HCT116 (cell line): ENCODE data around the gene PLPP7. TPM values are rescaled to one million over a fixed set of nuclear protein-coding genes. Genes with fewer than 3 reads are reported as not detected.

ENCODE experiments used
- ATAC-seq: fragments of 200-7000 bp; cut with Tn5 transposase; 2 replicates; pipeline ENCODE4 v1.9.1; 2020; ENCODE audit warnings: mild to moderate bottlenecking, moderate library complexity
- BruUV-seq: library from RNA; stranded (reverse); fragments of 400-500 nt; replicated peaks from 2 replicates; lab custom pipeline; 2021; lab: Mats Ljungman, UMichigan
- CTCF ChIA-PET: fragments of 300-600 bp; sonication (Branson Sonifier 250); formaldehyde crosslinking; loops from one replicate; lab custom pipeline; 2021; ENCODE audit warnings: antibody characterized with exemption; lab: Charles Lee
- POLR2A ChIA-PET: fragments of 300-600, 350-600 bp; sonication (Branson Sonifier 250); formaldehyde crosslinking; loops from one replicate; lab custom pipeline; 2021; ENCODE audit warnings: antibody characterized with exemption; lab: Charles Lee
- RAD21 ChIA-PET, 2 experiments: fragments of 300-600 bp; sonication (Branson Sonifier 250); formaldehyde crosslinking; loops; one replicate each; lab custom pipeline; 2023; ENCODE audit warnings: low total read pairs in 2 of 2; ENCODE audit not compliant: uncharacterized antibody in 2 of 2, unreplicated experiment in 2 of 2, low non-redundant PET in 1 of 2; lab: Charles Lee
- DNase-seq: peaks from one replicate; pipeline ENCODE4 v3.0.0-alpha.2; 2010; ENCODE audit warnings: low read depth, low spot score
- H2AFZ ChIP-seq: fragments of 200-600 bp; shearing (Covaris generic), sonication (generic); 2 replicates; pipeline ENCODE4 v1.6.1; 2017; ENCODE audit warnings: low read depth, mixed run types, mixed read lengths, antibody characterized with exemption, low read length; ENCODE audit not compliant: poor library complexity, severe bottlenecking
- H3K27ac ChIP-seq: 2 replicates; pipeline ENCODE4 v1.5.1; 2012; ENCODE audit warnings: low read depth, low read length
- H3K27me3 ChIP-seq: fragments of 200-600 bp; sonication (generic); 2 replicates; pipeline ENCODE4 v1.6.1; 2016; ENCODE audit warnings: mixed run types, low read length, mixed read lengths; ENCODE audit not compliant: insufficient read depth
- H3K36me3 ChIP-seq, 2 experiments: fragments of 200-500 bp in 1 of 2; fragments of 200-600 bp in 1 of 2; sonication (Bioruptor generic) in 1 of 2; sonication (generic) in 1 of 2; 2 replicates each; pipeline versions ENCODE4 v1.5.1 to v1.6.1; 2014 to 2016; ENCODE audit warnings: low read length in 2 of 2, inconsistent platforms in 1 of 2, mixed read lengths in 1 of 2, mixed run types in 1 of 2; ENCODE audit not compliant: insufficient read depth in 2 of 2, control insufficient read depth in 1 of 2
- H3K4me1 ChIP-seq, 2 experiments: fragments of 200-600 bp in 1 of 2; sonication (generic) in 1 of 2; 2 replicates each; pipeline versions ENCODE4 v1.5.1 to v1.6.1; 2012 to 2017; ENCODE audit warnings: low read length in 2 of 2, inconsistent platforms in 1 of 2, mild to moderate bottlenecking in 1 of 2, mixed read lengths in 1 of 2, mixed run types in 1 of 2, moderate library complexity in 1 of 2; ENCODE audit not compliant: insufficient read depth in 2 of 2, control insufficient read depth in 1 of 2
- H3K4me2 ChIP-seq: fragments of 200-600 bp; sonication (generic); 2 replicates; pipeline ENCODE4 v1.6.1; 2017; ENCODE audit warnings: mixed run types, low read length, mixed read lengths
- H3K4me3 ChIP-seq, 2 experiments: fragments of 200-600 bp in 1 of 2; sonication (generic) in 1 of 2; replicated peaks in 1 of 2; 2 replicates each; pipeline ENCODE4 v1.5.1; 2011 to 2016; ENCODE audit warnings: low read length in 2 of 2, control low read depth in 1 of 2, low read depth in 1 of 2, mild to moderate bottlenecking in 1 of 2, mixed read lengths in 1 of 2, mixed run types in 1 of 2
- H3K79me2 ChIP-seq: fragments of 200-600 bp; sonication (generic); 2 replicates; pipeline ENCODE4 v1.6.1; 2017; ENCODE audit warnings: mild to moderate bottlenecking, mixed run types, low read length, moderate library complexity, mixed read lengths; ENCODE audit not compliant: insufficient read depth
- H3K9ac ChIP-seq: fragments of 200-600 bp; sonication (generic); 2 replicates; pipeline ENCODE4 v1.6.1; 2016; ENCODE audit warnings: low read length, mixed read lengths
- H3K9me2 ChIP-seq: fragments of 200-600 bp; sonication (generic), shearing (Covaris generic); 2 replicates; pipeline ENCODE4 v1.6.1; 2017; ENCODE audit warnings: mixed run types, mild to moderate bottlenecking, moderate library complexity; ENCODE audit not compliant: insufficient read depth
- H3K9me3 ChIP-seq, 2 experiments: fragments of 200-500 bp in 1 of 2; fragments of 200-600 bp in 1 of 2; sonication (Bioruptor generic) in 1 of 2; sonication (generic) in 1 of 2; 2 replicates each; pipeline ENCODE4 v1.6.1; 2014 to 2017; ENCODE audit warnings: low read length in 2 of 2, mixed read lengths in 2 of 2, inconsistent platforms in 1 of 2, low read depth in 1 of 2, mild to moderate bottlenecking in 1 of 2, mixed run types in 1 of 2, moderate library complexity in 1 of 2; ENCODE audit not compliant: control insufficient read depth in 1 of 2, insufficient read depth in 1 of 2
- H4K20me1 ChIP-seq: fragments of 200-600 bp; sonication (generic), shearing (Covaris generic); 2 replicates; pipeline ENCODE4 v1.6.1; 2017; ENCODE audit warnings: mixed run types, mild to moderate bottlenecking, moderate library complexity; ENCODE audit not compliant: insufficient read depth
- CBX3 ChIP-seq: IDR thresholded peaks from 2 replicates; pipeline ENCODE4 v1.6.1; 2012; ENCODE audit warnings: low read depth
- ELF1 ChIP-seq: IDR thresholded peaks from 2 replicates; pipeline ENCODE4 v1.6.1; 2012; ENCODE audit warnings: low read depth, borderline replicate concordance
- EZH2 ChIP-seq: fragments of 200-600 bp; sonication (generic); IDR thresholded peaks from 2 replicates; pipeline ENCODE4 v1.6.1; 2017; ENCODE audit warnings: antibody characterized with exemption, mixed run types
- SIN3A ChIP-seq: IDR thresholded peaks from 2 replicates; pipeline ENCODE4 v1.6.1; 2012; ENCODE audit warnings: low read depth
- SRF ChIP-seq: IDR thresholded peaks from 2 replicates; pipeline ENCODE4 v1.6.1; 2012; ENCODE audit warnings: low read depth
- TCF7L2 ChIP-seq: IDR thresholded peaks from 2 replicates; pipeline ENCODE4 v1.7.0; 2011; ENCODE audit warnings: borderline replicate concordance, inconsistent platforms; ENCODE audit not compliant: insufficient read depth, insufficient read length; ENCODE audit errors: extremely low read depth
- YY1 ChIP-seq: IDR thresholded peaks from 2 replicates; pipeline ENCODE4 v1.6.1; 2011; ENCODE audit warnings: low read length, low read depth, moderate library complexity, mild to moderate bottlenecking; ENCODE audit not compliant: insufficient replicate concordance; ENCODE audit errors: extremely low read depth
- ZNF274 ChIP-seq: fragments of 200-500 bp; sonication (Bioruptor generic); IDR thresholded peaks from 2 replicates; pipeline ENCODE4 v1.6.1; 2014; ENCODE audit warnings: mild to moderate bottlenecking, low read depth, low read length, inconsistent platforms
- intact Hi-C: fragments of 100-400 bp; cut with micrococcal nuclease; formaldehyde crosslinking; loops from 2 replicates; pipeline ENCODE4 v1.10.0; 2022
- total RNA-seq: library from RNA; stranded (reverse); gene quantifications from one replicate; pipeline ENCODE4 v1.2.1, GENCODE V29; 2021; ENCODE audit not compliant: unreplicated experiment
- TF ChIP-seq, protein P1 (sequence below), 3 experiments: fragments of 200-600 bp in 1 of 3; sonication (generic) in 1 of 3; IDR thresholded peaks in 2 of 3; conservative IDR thresholded peaks in 1 of 3; 2 replicates each; pipeline ENCODE4 v1.5.1; 2012 to 2017; ENCODE audit warnings: low read depth in 2 of 3, low read length in 2 of 3, antibody characterized with exemption in 1 of 3, borderline replicate concordance in 1 of 3, control low read depth in 1 of 3, mild to moderate bottlenecking in 1 of 3, mixed read lengths in 1 of 3, mixed run types in 1 of 3, moderate library complexity in 1 of 3; ENCODE audit not compliant: insufficient read depth in 1 of 3
- TF ChIP-seq, protein P2 (sequence below): IDR thresholded peaks from 2 replicates; pipeline ENCODE4 v1.6.1; 2012
- TF ChIP-seq, protein P3 (sequence below): IDR thresholded peaks from 2 replicates; pipeline ENCODE4 v1.6.1; 2011; ENCODE audit warnings: mild to moderate bottlenecking, low read length, moderate library complexity; ENCODE audit not compliant: insufficient replicate concordance; ENCODE audit errors: extremely low read depth

Gene PLPP7
- total RNA-seq, 1 experiment from 2014 or later = 0.37 TPM

- Histone ChIP-seq H3K36me3 (no peaks in the 10 kb centered on the region), H3K9ac (no peak overlapping the region), H3K27me3 (no peaks in the 10 kb centered on the region), H3K4me3 (no peak overlapping the region), H3K9me3 (no peaks in the 10 kb centered on the region), H3K9me2 (no peaks in the 10 kb centered on the region), H3K4me1 (no peaks in the 10 kb centered on the region)
- POLR2A ChIA-PET = no interaction called here
- RAD21 ChIA-PET = no interaction called here
- no peak for ATAC-seq
- intact Hi-C loops = no loop called here
- DNase-seq = no peak
- TF ChIP-seq, protein P1, sequence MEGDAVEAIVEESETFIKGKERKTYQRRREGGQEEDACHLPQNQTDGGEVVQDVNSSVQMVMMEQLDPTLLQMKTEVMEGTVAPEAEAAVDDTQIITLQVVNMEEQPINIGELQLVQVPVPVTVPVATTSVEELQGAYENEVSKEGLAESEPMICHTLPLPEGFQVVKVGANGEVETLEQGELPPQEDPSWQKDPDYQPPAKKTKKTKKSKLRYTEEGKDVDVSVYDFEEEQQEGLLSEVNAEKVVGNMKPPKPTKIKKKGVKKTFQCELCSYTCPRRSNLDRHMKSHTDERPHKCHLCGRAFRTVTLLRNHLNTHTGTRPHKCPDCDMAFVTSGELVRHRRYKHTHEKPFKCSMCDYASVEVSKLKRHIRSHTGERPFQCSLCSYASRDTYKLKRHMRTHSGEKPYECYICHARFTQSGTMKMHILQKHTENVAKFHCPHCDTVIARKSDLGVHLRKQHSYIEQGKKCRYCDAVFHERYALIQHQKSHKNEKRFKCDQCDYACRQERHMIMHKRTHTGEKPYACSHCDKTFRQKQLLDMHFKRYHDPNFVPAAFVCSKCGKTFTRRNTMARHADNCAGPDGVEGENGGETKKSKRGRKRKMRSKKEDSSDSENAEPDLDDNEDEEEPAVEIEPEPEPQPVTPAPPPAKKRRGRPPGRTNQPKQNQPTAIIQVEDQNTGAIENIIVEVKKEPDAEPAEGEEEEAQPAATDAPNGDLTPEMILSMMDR (IDR thresholded peaks at IDR 0.05 in 2 of 3, conservative IDR thresholded peaks at IDR 0.05 in 1 of 3; ENCODE audit: borderline replicate concordance in 1 of 3, insufficient read depth in 1 of 3, low read depth in 2 of 3, low read length in 2 of 3) = no peak
- TF ChIP-seq, all 23 proteins: peak for 0
- no peak overlapping the region for H3K27ac ChIP-seq
- H2AFZ ChIP-seq = no peak overlapping the region
- H3K79me2 ChIP-seq = no peaks in the 10 kb centered on the region
- CTCF ChIA-PET = no interaction called here
- no peaks in the 10 kb centered on the region for H4K20me1 ChIP-seq
- H3K4me2 ChIP-seq = no peak overlapping the region
- no TSS peak for BruUV-seq
Measured at GRCh38 chr9:131318231-131319085, 28.9 kb downstream of the PLPP7 start.

DNA sequence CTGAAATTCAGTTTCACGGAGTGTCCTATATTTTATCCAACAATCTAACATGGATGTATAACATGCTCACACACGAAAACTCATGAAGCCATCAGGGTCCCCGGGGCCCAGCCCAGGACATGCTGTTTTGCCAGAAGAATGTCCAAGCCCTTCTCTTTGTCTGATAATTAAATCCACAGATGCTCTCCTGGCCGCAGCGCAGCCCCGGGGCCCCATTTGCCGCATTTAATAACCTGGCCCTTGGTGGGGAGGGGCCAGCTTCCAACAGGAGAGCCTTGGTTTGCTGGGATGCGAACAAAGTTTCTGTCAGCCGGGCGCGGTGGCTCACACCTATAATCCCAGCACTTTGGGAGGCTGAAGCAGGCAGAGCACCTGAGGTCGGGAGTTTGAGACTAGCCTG, 30.0 kb downstream of the PLPP7 start:
- no peaks in the 10 kb centered on the region for H3K9me2 ChIP-seq
- no TSS peak for BruUV-seq
- no peak overlapping the region for H3K9ac ChIP-seq
- no peak overlapping the region for H3K27ac ChIP-seq
- POLR2A ChIA-PET = no interaction called here
- no peaks in the 10 kb centered on the region for H3K4me1 ChIP-seq
- H3K4me3 ChIP-seq = no peak overlapping the region
- RAD21 ChIA-PET = no interaction called here
- no peak overlapping the region for H2AFZ ChIP-seq
- CTCF ChIA-PET = no interaction called here
- H3K36me3 ChIP-seq = no peaks in the 10 kb centered on the region
- no peaks in the 10 kb centered on the region for H3K9me3 ChIP-seq
- ATAC-seq (no peak), DNase-seq (no peak)
- H3K4me2 ChIP-seq = no peak overlapping the region
- H4K20me1 ChIP-seq = no peaks in the 10 kb centered on the region
- H3K79me2 ChIP-seq = no peaks in the 10 kb centered on the region
- no peaks in the 10 kb centered on the region for H3K27me3 ChIP-seq
- intact Hi-C loops = no loop called here
- TF ChIP-seq YY1 (no peak), TCF7L2 (no peak), ELF1 (no peak), SIN3A (no peak), ZNF274 (no peak), EZH2 (no peak), CBX3 (no peak), SRF (no peak)
- TF ChIP-seq, protein P2, sequence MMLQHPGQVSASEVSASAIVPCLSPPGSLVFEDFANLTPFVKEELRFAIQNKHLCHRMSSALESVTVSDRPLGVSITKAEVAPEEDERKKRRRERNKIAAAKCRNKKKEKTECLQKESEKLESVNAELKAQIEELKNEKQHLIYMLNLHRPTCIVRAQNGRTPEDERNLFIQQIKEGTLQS = no peak
- TF ChIP-seq, protein P3, sequence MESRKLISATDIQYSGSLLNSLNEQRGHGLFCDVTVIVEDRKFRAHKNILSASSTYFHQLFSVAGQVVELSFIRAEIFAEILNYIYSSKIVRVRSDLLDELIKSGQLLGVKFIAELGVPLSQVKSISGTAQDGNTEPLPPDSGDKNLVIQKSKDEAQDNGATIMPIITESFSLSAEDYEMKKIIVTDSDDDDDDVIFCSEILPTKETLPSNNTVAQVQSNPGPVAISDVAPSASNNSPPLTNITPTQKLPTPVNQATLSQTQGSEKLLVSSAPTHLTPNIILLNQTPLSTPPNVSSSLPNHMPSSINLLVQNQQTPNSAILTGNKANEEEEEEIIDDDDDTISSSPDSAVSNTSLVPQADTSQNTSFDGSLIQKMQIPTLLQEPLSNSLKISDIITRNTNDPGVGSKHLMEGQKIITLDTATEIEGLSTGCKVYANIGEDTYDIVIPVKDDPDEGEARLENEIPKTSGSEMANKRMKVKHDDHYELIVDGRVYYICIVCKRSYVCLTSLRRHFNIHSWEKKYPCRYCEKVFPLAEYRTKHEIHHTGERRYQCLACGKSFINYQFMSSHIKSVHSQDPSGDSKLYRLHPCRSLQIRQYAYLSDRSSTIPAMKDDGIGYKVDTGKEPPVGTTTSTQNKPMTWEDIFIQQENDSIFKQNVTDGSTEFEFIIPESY = no peak
